DOHH2 (cell line): ENCODE data around the gene PSEN2.

Source experiments
- H3F3A ChIP-seq: fragments of 200-600 bp; sonication (generic), shearing (Covaris generic); 2 replicates; pipeline ENCODE4 v1.6.0; 2016; ENCODE audit warnings: antibody characterized with exemption, mild to moderate bottlenecking; ENCODE audit not compliant: control insufficient read depth, insufficient read depth
- H3K27ac ChIP-seq: fragments of 200-600 bp; sonication (generic); 2 replicates; pipeline ENCODE4 v1.5.1; 2014; ENCODE audit warnings: low read depth, mild to moderate bottlenecking, low read length, moderate library complexity
- H3K27me3 ChIP-seq: fragments of 200-600 bp; sonication (generic); 2 replicates; pipeline ENCODE4 v1.6.1; 2014; ENCODE audit warnings: mild to moderate bottlenecking, low read length, mixed read lengths; ENCODE audit not compliant: control insufficient read depth
- H3K36me3 ChIP-seq: fragments of 200-600 bp; sonication (generic); 2 replicates; pipeline ENCODE4 v1.6.1; 2014; ENCODE audit warnings: mild to moderate bottlenecking, low read length, moderate library complexity, mixed read lengths; ENCODE audit not compliant: control insufficient read depth
- H3K4me1 ChIP-seq: fragments of 200-600 bp; sonication (generic); 2 replicates; pipeline ENCODE4 v1.6.1; 2014; ENCODE audit warnings: mild to moderate bottlenecking, low read length, mixed read lengths; ENCODE audit not compliant: control insufficient read depth
- H3K4me2 ChIP-seq: fragments of 200-600 bp; sonication (generic); 2 replicates; pipeline ENCODE4 v1.6.0; 2014; ENCODE audit warnings: mild to moderate bottlenecking, low read length, moderate library complexity
- H3K4me3 ChIP-seq: fragments of 200-600 bp; sonication (generic); 2 replicates; pipeline ENCODE4 v1.5.1; 2014; ENCODE audit warnings: mild to moderate bottlenecking, low read length, mixed read lengths
- H3K79me2 ChIP-seq: fragments of 200-600 bp; sonication (generic); 2 replicates; pipeline ENCODE4 v1.6.1; 2014; ENCODE audit warnings: mild to moderate bottlenecking, low read length, mixed read lengths; ENCODE audit not compliant: control insufficient read depth
- H3K9me2 ChIP-seq: fragments of 200-600 bp; sonication (generic); replicated peaks from 2 replicates; pipeline ENCODE4 v1.6.1; 2014; ENCODE audit warnings: mild to moderate bottlenecking, low read length, mixed read lengths; ENCODE audit not compliant: control insufficient read depth
- H3K9me3 ChIP-seq: fragments of 200-600 bp; sonication (generic); 2 replicates; pipeline ENCODE4 v1.6.1; 2014; ENCODE audit warnings: antibody characterized with exemption, low read length, mixed read lengths; ENCODE audit not compliant: control insufficient read depth, insufficient read depth
- H4K20me1 ChIP-seq: fragments of 200-600 bp; sonication (generic); 2 replicates; pipeline ENCODE4 v1.6.0; 2014; ENCODE audit warnings: low read depth, mild to moderate bottlenecking, antibody characterized with exemption, low read length, moderate library complexity; ENCODE audit not compliant: control insufficient read depth, insufficient read depth
- CTCF ChIP-seq: fragments of 200-600 bp; sonication (generic); IDR thresholded peaks from one replicate; pipeline ENCODE4 v1.5.1; 2014; ENCODE audit warnings: antibody characterized with exemption, mild to moderate bottlenecking, low read depth, low read length; ENCODE audit not compliant: poor library complexity, severe bottlenecking
- EZH2phosphoT487 ChIP-seq: fragments of 200-600 bp; sonication (generic); IDR thresholded peaks from 2 replicates; pipeline ENCODE4 v1.6.1; 2017; ENCODE audit warnings: borderline replicate concordance, mild to moderate bottlenecking, antibody characterized with exemption, low read length, moderate library complexity, mixed read lengths

The PSEN2 gene

GRCh38 chr1:226890331-226891108 lies 20.1 kb downstream of the PSEN2 start:
- H3K9me3 ChIP-seq: no peaks in the 10 kb centered on the region
- no peaks in the 10 kb centered on the region for H3K79me2 ChIP-seq
- peaks cover 24% of the 10 kb centered on the region for H3K4me1 ChIP-seq
- H3K4me3 ChIP-seq: no peak overlapping the region
- TF ChIP-seq CTCF: no peak
- no peak for TF ChIP-seq EZH2phosphoT487
- no peaks in the 10 kb centered on the region for H3F3A ChIP-seq
- no peaks in the 10 kb centered on the region for H3K27me3 ChIP-seq
- no peaks in the 10 kb centered on the region for H3K36me3 ChIP-seq
- H4K20me1 ChIP-seq: no peaks in the 10 kb centered on the region
- no peaks in the 10 kb centered on the region for H3K9me2 ChIP-seq
- no peak overlapping the region for H3K4me2 ChIP-seq
- no peak overlapping the region for H3K27ac ChIP-seq

- H3K27me3 ChIP-seq: no peaks in the 10 kb centered on the region
- H3F3A ChIP-seq: no peaks in the 10 kb centered on the region
- H3K9me3 ChIP-seq: no peaks in the 10 kb centered on the region
- no peaks in the 10 kb centered on the region for H4K20me1 ChIP-seq
- peaks cover 16% of the 10 kb centered on the region for H3K4me1 ChIP-seq
- H3K36me3 ChIP-seq: no peaks in the 10 kb centered on the region
- no peaks in the 10 kb centered on the region for H3K9me2 ChIP-seq
- H3K27ac ChIP-seq: no peak overlapping the region
- H3K79me2 ChIP-seq: no peaks in the 10 kb centered on the region
- no peak overlapping the region for H3K4me3 ChIP-seq
- no peak for TF ChIP-seq EZH2phosphoT487
- TF ChIP-seq CTCF: no peak
- no peak overlapping the region for H3K4me2 ChIP-seq
Observed at GRCh38 chr1:226891346-226891745, 20.9 kb downstream of the PSEN2 start.

- peaks cover 12% of the 10 kb centered on the region for H3K4me1 ChIP-seq
- TF ChIP-seq CTCF: no peak
- TF ChIP-seq EZH2phosphoT487: no peak
- no peaks in the 10 kb centered on the region for H3K36me3 ChIP-seq
- no peaks in the 10 kb centered on the region for H3K79me2 ChIP-seq
- no peak overlapping the region for H3K4me3 ChIP-seq
- no peaks in the 10 kb centered on the region for H4K20me1 ChIP-seq
- H3K9me2 ChIP-seq: no peaks in the 10 kb centered on the region
- no peaks in the 10 kb centered on the region for H3K27me3 ChIP-seq
- no peaks in the 10 kb centered on the region for H3F3A ChIP-seq
- H3K9me3 ChIP-seq: no peaks in the 10 kb centered on the region
- no peak overlapping the region for H3K27ac ChIP-seq
- H3K4me2 ChIP-seq: no peak overlapping the region
Observed at GRCh38 chr1:226891846-226892523, 21.6 kb downstream of the PSEN2 start.
